ENCODE results near the gene RABEP1.
A peak's percentile ranks its signal among the peaks of the same experiment; 100 is the strongest.

The RABEP1 gene

DNA sequence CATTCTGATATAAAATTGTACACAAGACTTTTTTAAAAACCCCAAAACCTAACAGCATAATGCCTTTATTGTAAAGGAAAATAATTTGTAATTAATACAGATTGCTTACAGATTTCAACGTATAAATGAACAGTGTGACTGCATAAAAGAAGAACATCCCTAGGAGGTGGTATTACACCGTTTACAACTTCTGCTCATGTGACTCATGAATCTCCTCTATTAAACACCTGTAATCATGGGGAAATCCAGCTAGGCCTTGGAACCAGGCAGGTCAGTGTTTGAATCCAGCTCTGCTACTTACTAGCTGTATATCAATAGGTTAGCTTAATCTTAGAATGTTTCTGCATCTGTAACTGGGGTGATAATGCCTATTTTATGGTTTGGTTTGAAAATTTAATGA is 15.2 kb downstream of the RABEP1 start:
- H3K4me3 Mint-ChIP-seq = no peak overlapping the region
- H3K4me1 Mint-ChIP-seq = peaks cover 29 to 58% of the 10 kb centered on the region in 2 donors
- DNase-seq (no peak), ATAC-seq (replicated peaks) (peak in 1 of 2 donors; percentile 57)
- H3K36me3 Mint-ChIP-seq = peaks cover 4 to 26% of the 10 kb centered on the region in 2 donors
- H3K27me3 Mint-ChIP-seq = no peaks in the 10 kb centered on the region
- H3K9me3 Mint-ChIP-seq = peaks cover 0 to 1% of the 10 kb centered on the region in 2 donors
- no peak overlapping the region for H3K27ac Mint-ChIP-seq

DNA sequence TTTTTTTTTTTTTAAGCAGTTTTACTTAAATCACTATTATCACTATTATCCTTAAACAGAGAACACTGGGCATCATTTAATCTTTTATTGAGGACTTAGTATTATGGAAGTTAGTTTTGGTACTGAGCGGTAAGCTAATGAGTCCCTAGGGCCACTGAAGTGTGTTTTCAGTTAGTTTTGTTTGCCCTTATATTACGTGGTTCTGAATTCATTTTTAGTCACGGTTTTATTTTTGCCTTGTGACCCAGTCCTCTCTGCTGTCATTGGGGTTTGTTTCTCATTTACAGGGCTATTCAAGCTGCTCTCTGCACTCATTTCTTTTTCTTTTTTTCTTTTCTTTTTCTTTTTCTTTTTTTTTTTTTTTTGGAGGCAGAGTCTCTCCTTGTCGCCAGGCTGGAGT is 17.3 kb downstream of the RABEP1 start:
- no peaks in the 10 kb centered on the region for H3K27me3 Mint-ChIP-seq
- peak in 1 of 2 donors; percentile 79 for ATAC-seq (replicated peaks)
- H3K36me3 Mint-ChIP-seq = peaks cover 10 to 33% of the 10 kb centered on the region in 2 donors

DNA sequence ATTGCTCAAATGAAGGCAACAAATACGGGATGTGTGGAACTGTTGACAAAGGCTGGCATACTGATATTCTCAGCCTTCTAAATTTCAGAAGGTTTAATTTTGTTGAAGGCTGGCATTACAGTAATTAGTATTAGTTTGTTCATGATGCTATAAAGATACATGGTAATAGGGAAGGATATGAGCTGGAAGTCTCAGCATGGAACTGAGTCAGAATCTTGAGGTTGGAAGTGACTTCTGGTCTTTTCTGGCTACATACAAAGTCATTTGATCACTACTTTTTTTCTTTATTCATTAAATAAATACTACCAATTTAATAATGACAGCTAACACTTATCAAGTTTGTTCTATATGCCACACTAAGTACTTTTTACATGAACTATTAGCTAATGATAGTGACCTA is 22.6 kb downstream of the RABEP1 start:
- no peaks in the 10 kb centered on the region for H3K27me3 Mint-ChIP-seq
- no peak overlapping the region for H3K27ac Mint-ChIP-seq
- no peak for DNase-seq
- H3K36me3 Mint-ChIP-seq = peaks cover 18 to 41% of the 10 kb centered on the region in 2 donors
- peaks cover 0 to 1% of the 10 kb centered on the region in 2 donors for H3K9me3 Mint-ChIP-seq
- ATAC-seq (replicated peaks) = no peak
- H3K4me1 Mint-ChIP-seq = peaks cover 45 to 80% of the 10 kb centered on the region in 2 donors
- no peak overlapping the region for H3K4me3 Mint-ChIP-seq

More for the DNA sequence above, 17.3 kb downstream of the RABEP1 start:
- Mint-ChIP-seq H3K4me1 (peaks cover 28 to 68% of the 10 kb centered on the region in 2 donors), H3K4me3 (no peak overlapping the region), H3K27ac (peak overlapping the region; percentile 84), H3K9me3 (peaks cover 0 to 1% of the 10 kb centered on the region in 2 donors)
- DNase-seq = no peak

DNA sequence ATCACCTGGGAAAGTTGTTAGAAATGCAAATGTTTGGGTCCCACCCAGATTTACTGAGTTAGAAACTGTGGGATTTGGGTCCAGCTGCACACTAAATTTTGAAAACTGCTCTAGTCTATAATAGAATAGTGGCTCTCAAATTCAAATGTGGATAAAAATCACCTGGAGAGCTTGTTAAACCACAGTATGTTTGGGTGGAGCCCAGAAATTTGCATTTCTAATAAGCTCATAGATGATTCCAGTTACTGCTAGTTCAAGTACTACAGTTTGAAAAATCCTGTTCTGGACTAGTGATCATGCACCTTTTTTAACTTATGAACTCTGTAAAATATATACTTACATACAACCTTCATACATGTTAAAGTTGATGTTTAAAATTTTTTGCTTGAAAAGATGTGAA is 27.8 kb downstream of the RABEP1 start:
- Mint-ChIP-seq H3K4me1 (peaks cover 26 to 49% of the 10 kb centered on the region in 2 donors), H3K27me3 (no peaks in the 10 kb centered on the region), H3K4me3 (no peak overlapping the region), H3K36me3 (peaks cover 27 to 43% of the 10 kb centered on the region in 2 donors), H3K27ac (no peak overlapping the region), H3K9me3 (no peaks in the 10 kb centered on the region)
- no peak for ATAC-seq (replicated peaks)
- DNase-seq = no peak

DNA sequence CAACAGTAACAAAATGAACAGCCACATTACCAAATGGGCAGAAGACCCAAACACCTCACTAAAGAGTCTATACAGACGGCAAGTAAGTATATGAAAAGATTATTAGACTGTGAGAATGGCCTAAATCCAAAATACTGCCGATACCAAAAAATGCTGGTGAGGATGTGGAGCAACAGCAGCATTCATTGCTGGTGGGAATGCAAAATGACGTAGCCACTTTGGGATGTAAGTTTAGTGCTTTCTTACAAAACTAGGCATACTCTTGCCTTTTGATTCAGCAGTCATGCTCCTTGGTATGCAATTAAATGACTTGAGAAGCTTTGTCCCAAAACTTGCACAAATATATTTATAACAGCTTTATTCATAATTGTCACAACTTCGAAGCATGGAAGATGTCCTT is 43.8 kb downstream of the RABEP1 start:
- H3K27ac Mint-ChIP-seq = peak overlapping the region; percentile 85

DNA sequence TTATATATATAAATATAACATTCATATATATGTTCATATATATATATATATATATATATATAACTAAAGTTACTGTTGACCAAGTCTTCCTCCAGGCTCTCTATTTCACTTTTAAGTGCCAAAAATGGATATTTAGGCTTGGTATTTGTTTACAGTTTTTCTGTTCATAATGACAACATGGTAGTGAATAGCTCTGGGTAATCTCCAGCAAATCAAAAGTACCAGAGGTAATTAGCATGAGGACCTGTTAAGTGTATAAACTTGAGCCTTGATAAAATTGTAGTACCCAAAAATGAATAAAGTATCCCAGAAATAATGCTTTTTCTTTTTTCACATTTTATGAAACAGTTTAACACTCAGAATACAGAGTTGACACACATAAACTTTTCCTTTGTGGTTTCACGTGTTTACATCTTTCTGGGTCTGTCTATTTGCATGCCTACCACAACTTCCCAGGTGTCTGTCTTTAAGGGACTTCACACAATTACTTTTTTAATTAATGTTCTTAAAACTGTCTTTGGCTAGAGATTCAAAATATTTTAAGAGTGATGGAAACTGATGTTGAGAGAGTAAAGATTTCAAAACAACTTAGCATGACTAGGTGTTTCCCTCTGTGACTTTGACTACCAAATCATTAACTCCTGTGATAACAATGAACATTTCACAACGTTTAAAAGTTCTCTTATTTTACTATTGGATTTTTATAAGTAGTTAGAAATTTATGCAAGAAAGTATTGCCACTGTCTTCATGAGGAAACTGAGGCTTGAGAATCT is 47.9 kb downstream of the RABEP1 start:
- H3K4me3 Mint-ChIP-seq = no peak overlapping the region
- DNase-seq (no peak), ATAC-seq (replicated peaks) (peak; percentile 55 to 67)
- no peaks in the 10 kb centered on the region for H3K9me3 Mint-ChIP-seq
- no peaks in the 10 kb centered on the region for H3K27me3 Mint-ChIP-seq
- peaks cover 21 to 41% of the 10 kb centered on the region in 2 donors for H3K36me3 Mint-ChIP-seq
- H3K4me1 Mint-ChIP-seq = peaks cover 26 to 64% of the 10 kb centered on the region in 2 donors
- H3K27ac Mint-ChIP-seq = no peak overlapping the region

More for the DNA sequence above, 43.8 kb downstream of the RABEP1 start:
- ATAC-seq (replicated peaks) (no peak), DNase-seq (no peak)
- no peaks in the 10 kb centered on the region for H3K27me3 Mint-ChIP-seq
- H3K36me3 Mint-ChIP-seq = peaks cover 27 to 45% of the 10 kb centered on the region in 2 donors
- H3K9me3 Mint-ChIP-seq = peaks cover 6 to 7% of the 10 kb centered on the region in 2 donors
- peaks cover 29 to 53% of the 10 kb centered on the region in 2 donors for H3K4me1 Mint-ChIP-seq
- H3K4me3 Mint-ChIP-seq = no peak overlapping the region

DNA sequence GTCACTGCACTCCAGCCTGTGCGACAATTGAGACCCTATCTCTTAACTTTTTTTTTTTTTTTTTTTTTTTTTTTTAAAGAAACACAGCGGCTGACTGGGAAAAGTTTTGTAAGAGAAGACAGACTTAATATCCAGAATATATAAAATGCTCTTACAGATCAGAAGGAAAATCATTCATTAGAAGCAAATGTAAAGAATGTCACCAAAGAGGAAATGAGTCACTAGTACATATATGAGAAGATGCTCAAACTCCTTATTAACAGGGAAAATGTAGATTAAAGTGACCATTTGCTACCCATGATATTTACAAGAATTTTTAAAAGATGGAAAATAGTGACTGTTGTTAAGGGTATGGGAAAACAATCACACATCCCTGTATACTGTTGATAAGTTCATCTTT is 48.9 kb downstream of the RABEP1 start:
- Mint-ChIP-seq H3K4me3 (no peak overlapping the region), H3K27ac (no peak overlapping the region), H3K9me3 (no peaks in the 10 kb centered on the region), H3K36me3 (peaks cover 23 to 44% of the 10 kb centered on the region in 2 donors), H3K27me3 (no peaks in the 10 kb centered on the region), H3K4me1 (peaks cover 26 to 65% of the 10 kb centered on the region in 2 donors)
- no peak for ATAC-seq (replicated peaks)
- no peak for DNase-seq

DNA sequence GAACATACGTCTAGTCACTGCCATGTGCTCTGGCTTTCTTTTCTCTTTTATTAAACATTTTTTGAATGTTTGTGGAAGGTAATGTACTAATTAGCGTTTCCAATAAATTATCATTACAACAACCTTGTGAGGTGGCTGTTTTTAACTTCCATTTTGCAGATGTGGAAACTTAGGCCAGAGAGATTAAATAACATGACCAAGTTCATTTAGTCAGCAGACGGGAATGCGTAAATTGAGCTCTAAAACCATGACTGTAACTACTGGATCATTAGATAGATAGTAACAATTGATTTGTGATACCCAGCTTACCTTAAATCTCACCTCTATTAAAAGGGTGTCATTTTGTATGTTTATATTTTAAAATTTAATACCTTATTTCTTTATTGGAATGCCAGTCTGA is 49.4 kb downstream of the RABEP1 start:
- ATAC-seq (replicated peaks) (no peak), DNase-seq (no peak)
- no peak overlapping the region for H3K4me3 Mint-ChIP-seq
- H3K27me3 Mint-ChIP-seq = no peaks in the 10 kb centered on the region
- peaks cover 19 to 39% of the 10 kb centered on the region in 2 donors for H3K36me3 Mint-ChIP-seq
- no peaks in the 10 kb centered on the region for H3K9me3 Mint-ChIP-seq
- no peak overlapping the region for H3K27ac Mint-ChIP-seq
- H3K4me1 Mint-ChIP-seq = peaks cover 21 to 60% of the 10 kb centered on the region in 2 donors

DNA sequence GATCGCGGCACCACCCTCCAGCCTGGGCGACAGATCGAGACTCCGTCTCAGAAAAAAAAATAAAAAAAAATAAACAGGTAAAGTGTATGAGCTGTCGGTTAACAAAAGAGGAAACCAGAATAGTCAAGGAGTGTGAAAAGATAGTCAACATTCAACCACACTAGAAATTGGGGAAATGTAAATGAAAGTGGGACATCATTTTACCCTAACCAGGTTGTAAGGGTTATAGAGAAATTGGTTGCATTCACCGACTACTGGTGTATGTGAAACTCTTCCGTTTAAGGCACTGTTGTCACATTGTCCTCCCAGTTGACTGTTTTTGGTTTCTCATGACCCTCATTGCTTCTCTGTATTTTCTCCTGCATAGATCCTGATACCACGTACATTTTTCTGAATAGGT is 62.8 kb downstream of the RABEP1 start:
- no peak for DNase-seq
- Mint-ChIP-seq H3K4me3 (no peak overlapping the region), H3K36me3 (peaks cover 26 to 48% of the 10 kb centered on the region in 2 donors), H3K9me3 (no peaks in the 10 kb centered on the region), H3K27me3 (no peaks in the 10 kb centered on the region), H3K4me1 (peaks cover 6 to 7% of the 10 kb centered on the region in 2 donors), H3K27ac (peak overlapping the region; percentile 51)
- peak; percentile 72 to 73 for ATAC-seq (replicated peaks)

DNA sequence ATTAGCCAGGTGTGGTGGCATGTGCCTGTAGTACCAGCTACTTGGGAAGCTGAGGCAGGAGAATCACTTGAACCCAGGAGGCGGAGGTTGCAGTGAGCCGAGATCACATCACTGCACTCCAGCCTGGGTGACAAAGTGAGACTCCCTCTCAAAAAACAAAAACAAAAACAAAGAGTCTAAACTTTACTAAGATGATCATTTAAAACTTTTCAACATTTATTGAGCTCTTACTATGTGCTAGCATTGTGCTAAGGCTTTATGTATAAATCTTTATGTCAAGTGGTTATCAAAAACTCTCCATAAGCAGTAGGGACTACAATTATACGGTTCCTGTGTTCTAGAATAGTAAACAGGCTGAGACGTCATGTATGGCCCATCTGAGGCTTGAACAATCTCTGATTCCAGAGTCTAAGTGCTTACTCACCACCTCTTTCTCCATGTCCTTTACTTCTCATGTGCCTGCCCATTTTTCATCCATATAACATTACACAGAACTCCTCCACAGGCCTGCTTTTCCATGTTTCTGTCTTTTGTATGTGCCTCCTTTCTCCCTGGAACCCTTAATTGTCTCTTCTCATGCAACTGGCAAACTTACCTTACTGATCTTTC is 70.7 kb downstream of the RABEP1 start:
- Mint-ChIP-seq H3K4me3 (no peak overlapping the region), H3K36me3 (peaks cover 38 to 48% of the 10 kb centered on the region in 2 donors), H3K9me3 (no peaks in the 10 kb centered on the region), H3K27me3 (no peaks in the 10 kb centered on the region), H3K4me1 (no peaks in the 10 kb centered on the region), H3K27ac (peak overlapping the region; percentile 6)
- no peak for DNase-seq
- ATAC-seq (replicated peaks) = no peak

DNA sequence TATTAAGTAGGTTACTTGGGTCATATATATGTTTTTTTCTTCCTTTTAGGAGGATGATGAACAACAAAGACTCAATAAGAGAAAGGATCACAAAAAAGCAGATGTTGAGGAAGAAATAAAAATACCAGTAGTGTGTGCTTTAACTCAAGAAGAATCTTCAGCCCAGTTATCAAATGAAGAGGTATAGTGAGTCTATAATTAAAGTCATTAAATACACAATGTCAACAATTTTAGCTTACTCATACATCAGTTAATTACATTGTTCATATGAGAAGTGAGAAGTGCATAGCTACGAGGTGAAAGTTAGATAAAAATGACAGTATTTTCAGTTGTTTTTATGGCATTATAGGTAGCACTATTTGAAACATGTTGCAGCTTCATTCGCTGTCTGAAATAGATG is 72.2 kb downstream of the RABEP1 start:
- DNase-seq (no peak), ATAC-seq (replicated peaks) (no peak)
- Mint-ChIP-seq H3K27me3 (no peaks in the 10 kb centered on the region), H3K27ac (peak overlapping the region; percentile 57), H3K9me3 (no peaks in the 10 kb centered on the region), H3K4me1 (no peaks in the 10 kb centered on the region), H3K4me3 (no peak overlapping the region), H3K36me3 (peaks cover 28 to 44% of the 10 kb centered on the region in 2 donors)

DNA sequence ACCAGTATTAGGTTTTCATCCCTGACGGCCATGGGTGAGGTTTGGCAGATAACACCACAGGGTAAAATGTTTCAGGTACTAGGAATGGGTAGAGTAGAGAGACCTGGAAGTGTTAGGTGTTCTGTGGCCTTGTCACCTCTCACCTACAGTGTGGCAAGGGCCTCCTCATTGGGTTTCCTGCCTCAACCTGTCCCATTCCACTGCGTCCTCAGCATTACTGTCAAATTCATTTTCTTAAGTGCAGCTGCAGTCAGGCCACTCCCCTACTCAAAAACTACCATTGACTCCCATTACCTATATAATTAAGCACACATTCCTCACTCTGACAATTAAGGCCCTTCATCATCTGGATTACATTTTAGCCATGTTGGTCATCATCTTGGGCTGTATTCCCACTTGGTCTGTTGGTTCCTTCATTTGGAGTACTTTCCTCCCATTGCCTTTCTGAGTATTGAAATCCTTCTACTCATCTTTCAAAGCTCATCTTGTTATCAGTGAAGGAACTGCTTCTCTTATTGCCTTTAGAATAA is 72.9 kb downstream of the RABEP1 start:
- no peak overlapping the region for H3K27ac Mint-ChIP-seq
- no peaks in the 10 kb centered on the region for H3K4me1 Mint-ChIP-seq
- peaks cover 29 to 45% of the 10 kb centered on the region in 2 donors for H3K36me3 Mint-ChIP-seq
- ATAC-seq (replicated peaks) (no peak), DNase-seq (no peak)
- no peaks in the 10 kb centered on the region for H3K27me3 Mint-ChIP-seq
- no peak overlapping the region for H3K4me3 Mint-ChIP-seq
- H3K9me3 Mint-ChIP-seq = no peaks in the 10 kb centered on the region

DNA sequence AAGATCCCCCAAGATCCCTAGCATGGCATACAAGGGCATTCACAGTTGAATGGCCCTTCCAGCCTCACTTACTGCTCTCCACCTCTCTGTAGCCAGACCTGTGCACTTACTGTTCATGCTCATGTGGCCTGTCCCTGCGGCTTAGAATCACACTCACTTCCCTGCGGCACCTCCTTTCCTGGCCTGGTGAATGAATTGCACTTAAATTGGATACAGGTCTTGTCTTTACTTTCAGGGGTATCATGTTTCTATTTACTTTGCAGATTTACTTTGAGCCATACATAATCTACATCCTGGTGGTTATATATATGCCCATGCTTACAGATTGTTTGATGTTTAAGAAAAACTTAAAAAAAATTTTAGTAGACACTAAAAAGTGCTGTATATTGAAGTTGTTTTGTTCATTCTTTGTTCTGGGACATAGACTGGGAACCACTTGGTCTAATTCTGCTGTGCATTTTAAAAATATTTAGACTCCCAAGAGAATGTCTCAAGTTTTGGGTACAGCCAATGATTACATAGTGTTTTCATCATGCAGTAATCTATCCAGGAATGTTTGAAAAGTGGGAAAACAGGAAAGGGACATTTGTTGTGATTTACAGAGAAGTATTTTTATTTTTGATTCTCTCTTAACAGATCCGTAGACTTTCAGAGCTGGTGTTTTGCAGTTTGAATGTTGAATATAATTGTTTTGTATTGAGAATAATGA is 73.5 kb downstream of the RABEP1 start:
- peaks cover 32 to 46% of the 10 kb centered on the region in 2 donors for H3K36me3 Mint-ChIP-seq
- no peak overlapping the region for H3K4me3 Mint-ChIP-seq
- DNase-seq = no peak
- no peaks in the 10 kb centered on the region for H3K27me3 Mint-ChIP-seq
- H3K4me1 Mint-ChIP-seq = no peaks in the 10 kb centered on the region
- no peak for ATAC-seq (replicated peaks)
- H3K27ac Mint-ChIP-seq = no peak overlapping the region
- no peaks in the 10 kb centered on the region for H3K9me3 Mint-ChIP-seq

DNA sequence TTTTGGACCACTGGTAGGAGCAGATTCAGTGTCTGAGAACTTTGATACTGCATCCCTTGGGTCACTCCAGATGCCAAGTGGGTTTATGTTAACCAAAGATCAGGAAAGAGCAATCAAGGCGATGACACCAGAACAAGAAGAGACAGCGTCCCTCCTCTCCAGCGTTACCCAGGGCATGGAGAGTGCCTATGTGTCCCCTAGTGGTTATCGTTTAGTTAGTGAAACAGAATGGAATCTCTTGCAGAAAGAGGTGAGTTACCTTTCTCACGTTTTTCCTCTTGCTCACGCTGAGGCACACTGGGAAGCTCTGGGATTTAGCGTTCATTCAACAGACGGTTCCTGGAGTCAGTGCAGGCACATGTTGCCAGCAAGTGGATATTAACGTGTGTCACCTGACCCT is 79.3 kb downstream of the RABEP1 start:
- H3K27ac Mint-ChIP-seq = no peak overlapping the region
- no peak overlapping the region for H3K4me3 Mint-ChIP-seq
- H3K9me3 Mint-ChIP-seq = no peaks in the 10 kb centered on the region
- no peak for ATAC-seq (replicated peaks)
- no peak for DNase-seq
- H3K4me1 Mint-ChIP-seq = peaks cover 3 to 7% of the 10 kb centered on the region in 2 donors
- H3K36me3 Mint-ChIP-seq = peaks cover 36 to 66% of the 10 kb centered on the region in 2 donors
- no peaks in the 10 kb centered on the region for H3K27me3 Mint-ChIP-seq
